NCI-H226 (cell line): Measurements from ENCODE around the gene EXOC6.

Experiments used
- DNase-seq: peaks from one replicate; pipeline ENCODE4 v3.0.0-alpha.2; 2015

Gene EXOC6

DNA sequence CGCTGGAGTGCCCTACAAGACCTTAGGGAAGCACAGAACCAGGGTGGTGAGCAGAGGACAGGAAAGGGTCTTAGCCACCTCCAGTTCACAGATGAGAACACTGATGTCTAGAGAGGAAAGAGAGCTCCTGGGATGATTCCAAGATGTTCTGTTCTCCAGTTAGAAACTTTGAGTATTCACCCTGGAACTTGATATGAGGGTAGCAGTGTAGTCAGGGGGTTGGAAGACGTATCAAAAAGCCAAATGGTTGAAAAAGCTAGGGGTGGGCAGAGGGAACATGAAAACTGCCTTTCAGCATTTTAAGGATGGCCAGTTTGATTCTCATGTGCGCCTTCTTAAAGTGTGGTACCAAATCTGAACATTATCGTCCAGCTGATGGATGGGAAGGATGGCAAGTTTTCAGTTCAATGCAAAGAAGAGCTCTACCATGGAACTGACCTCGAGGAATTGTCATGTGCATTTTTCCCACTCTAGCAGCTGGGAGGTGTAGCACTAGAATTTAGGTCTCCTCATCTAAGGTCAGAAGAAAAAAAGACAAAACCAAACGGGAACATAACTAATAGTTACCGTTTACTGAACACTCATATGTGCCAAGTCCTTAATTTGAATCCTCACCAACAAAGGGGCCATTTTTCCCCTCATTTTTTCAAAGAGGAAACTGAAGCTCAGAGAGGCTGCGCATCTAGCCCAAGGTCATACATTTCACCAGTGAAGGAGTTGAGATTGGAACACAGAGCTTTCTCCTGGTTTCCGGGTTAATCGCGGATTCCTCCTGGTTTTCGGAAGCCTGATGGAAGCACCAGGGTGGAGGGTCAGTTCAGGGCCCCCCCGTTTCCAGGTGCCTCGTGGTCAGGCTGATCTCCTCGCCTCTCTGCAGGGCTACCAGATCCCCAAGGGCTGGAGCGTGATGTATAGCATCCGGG, 219.4 kb downstream of the EXOC6 start:
- no peak for DNase-seq

DNA sequence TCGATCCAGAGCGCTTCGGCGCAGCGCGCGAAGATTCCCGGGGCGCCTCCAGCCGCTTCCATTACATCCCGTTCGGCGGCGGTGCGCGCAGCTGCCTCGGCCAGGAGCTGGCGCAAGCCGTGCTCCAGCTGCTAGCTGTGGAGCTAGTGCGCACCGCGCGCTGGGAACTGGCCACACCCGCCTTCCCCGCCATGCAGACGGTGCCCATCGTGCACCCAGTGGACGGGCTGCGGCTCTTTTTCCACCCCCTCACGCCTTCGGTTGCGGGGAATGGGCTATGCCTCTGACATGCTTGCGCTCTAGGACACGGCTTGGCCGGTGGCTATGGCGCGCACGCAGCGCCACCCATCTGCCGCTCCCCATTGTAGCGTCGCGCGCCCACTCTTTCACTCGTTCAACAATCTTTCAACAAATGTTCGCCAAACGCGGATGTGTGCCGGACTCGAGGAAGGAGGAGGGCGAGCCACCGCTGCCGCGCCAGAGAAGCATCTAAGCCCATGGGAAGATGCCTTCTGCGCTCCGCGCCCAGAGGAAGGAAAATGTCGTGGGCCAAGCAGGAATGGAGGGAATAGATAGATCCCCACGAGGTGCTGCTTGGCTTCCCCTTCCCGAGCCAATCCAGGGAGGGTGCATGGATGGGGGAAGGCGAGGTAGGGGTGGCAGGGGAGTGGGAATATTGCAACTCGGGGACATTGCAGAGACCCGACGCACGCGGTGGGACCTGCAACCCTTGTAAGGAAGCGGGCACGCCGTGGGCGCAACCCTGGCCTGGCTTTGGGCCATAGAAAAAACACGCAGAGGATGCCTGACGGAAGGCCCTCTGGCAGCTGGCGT, 220.3 kb downstream of the EXOC6 start:
- DNase-seq, result no peak

DNA sequence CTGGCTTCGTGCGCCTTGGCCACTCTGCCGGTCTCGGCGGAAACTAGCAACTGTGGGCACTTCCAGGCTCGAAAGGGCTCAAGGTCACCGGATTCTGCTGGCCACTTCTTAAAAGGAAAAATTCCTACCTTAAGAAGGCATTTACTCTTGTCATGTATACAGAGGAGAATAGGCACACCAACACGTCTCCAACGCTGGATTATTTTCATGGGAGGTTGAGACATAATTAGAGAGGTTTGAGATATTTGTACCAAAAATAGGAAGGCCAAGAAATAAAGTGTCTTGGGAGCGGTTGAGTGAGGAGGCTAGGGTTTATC, 220.9 kb downstream of the EXOC6 start:
- DNase-seq, result no peak

DNA sequence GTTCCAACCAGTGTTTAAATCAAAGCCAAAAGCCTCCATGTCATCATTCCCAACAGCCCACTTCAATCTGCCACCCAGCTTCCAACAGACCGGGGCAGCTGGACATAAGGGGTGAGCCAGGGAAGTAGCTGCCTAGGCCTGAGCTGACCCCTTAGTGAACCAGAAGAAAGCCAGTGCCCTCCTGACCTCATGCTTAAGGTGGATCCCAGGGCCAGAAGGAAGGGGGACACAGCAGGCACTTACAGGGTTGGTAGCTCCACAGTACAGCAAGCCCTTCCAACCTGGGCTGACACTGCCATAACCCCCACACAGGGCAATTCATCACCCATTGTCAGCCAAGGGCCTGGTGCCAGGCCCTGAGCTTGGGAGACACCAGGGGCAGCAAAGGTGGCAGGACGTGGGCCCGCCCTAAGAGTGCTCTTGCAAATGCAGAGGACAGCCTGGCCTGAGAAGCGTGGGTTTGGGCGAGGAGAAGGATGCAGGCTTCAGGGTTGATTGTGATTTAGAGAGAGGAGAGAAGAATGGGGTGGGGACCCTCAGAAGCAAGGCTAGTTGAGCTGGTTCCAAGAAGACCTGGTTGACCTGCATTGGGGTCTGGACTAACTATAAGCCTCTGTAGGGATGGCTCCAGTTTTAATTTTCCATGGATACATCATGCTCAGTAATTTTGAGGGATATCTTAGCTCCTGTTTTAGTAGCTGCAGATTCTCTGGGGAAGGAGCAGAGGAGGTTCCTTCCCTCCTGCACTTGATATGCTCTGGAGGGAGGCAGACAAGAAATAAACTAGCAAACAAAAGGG, 222.3 kb downstream of the EXOC6 start:
- no peak for DNase-seq

DNA sequence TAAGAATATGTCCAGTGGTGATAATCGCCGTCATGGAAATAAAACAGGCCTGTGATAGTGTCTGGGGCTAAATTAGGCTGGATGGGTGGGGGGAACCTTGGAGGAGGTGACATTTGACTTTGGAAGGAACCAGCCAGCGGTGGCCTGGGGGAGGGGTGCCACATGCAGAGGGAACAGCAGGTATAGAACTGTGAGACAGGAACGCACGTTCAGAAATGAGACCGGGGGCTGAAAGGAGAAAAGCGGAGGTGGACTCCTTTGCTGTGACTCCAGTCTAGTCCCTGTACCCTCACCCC, 222.8 kb downstream of the EXOC6 start:
- DNase-seq, result no peak

DNA sequence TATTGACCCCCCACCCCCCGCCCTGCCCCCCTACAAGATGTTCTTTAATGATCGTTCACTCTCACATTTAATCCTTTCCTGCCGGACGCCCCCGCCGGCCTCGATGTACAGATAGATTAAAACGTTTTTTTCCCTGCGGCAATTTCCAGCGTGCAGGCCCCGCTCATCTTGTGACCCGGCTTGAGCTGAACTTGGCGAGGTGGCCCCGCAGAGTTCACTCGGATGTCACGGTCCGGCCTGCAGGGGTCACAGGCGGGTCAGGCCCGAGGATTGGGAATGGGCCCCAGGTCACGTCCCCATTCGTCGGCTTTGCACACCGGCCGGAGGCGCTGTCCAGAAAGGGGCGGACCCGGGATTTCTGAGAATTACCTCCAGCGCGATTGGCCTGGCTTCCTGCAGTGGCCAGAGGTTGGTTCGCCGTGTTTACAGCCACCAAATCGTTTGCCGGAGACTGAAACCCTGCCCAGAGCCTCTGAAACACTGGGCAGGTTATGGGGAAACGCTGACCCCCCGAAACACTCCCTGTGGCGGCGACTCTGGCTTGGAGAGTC, 223.4 kb downstream of the EXOC6 start:
- DNase-seq, result peak; percentile 41

DNA sequence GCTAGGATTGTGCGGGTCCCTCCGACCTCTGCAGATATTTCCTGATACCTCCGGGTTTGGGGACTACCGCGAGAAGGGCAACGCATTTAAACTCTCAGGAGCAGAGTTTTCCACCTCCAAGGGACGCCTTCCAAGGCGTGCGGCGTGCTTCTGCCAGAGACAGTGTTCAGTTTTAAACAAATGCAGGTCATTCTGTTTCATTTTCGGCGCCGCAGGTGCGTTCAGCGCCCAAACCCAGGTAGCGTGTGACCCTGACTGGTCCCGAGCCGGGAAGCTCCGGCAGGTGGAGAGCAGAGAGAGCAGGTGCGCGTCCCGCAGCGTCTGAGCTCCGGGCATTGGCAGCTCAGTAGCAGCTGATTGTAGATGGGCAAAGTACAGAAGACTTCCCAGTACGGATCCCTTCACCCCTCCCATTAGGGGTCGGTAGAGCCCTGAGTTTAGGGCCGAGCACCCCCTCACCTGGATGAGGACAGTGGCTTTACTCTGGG, 223.9 kb downstream of the EXOC6 start:
- no peak for DNase-seq

DNA sequence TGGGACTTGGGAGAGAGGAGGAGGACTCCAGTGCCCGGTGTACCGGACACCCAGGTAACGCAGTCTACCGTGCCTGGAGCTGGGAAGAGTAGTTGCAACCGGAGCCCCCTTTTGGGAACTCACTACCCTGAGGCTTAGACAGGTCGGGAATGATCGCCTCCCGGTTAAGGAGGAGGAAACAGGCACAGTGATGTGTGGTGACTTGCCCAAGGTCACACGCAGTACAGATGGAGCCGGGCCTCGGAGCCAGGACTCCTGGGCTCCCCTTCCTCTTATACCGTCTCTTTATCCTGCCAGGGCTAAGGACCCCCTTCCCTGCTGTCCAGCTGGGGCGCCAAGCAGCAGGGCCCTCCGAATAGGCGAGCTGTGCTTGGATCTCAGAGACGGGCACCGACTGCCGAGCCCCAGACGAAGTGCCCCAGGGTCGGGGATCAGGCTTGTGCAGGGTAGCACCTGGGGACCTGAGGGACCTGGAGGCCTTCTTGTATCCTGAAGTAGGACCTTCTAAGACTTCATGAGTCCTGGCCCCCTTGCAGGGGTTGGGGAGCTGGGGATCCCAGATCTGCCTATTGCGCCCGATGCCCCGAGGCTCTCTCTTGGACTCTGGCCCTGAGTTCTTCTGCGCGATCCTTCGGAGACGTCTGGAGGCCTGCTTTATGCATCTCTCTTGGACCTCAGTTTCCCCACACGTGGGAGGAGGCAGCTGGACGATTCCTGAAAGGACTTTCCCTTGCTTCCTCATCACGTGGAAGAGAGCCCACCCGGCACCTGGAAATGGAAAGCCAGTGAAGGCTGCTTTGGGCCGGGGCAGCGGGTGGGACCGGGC, 224.6 kb downstream of the EXOC6 start:
- DNase-seq, result no peak

DNA sequence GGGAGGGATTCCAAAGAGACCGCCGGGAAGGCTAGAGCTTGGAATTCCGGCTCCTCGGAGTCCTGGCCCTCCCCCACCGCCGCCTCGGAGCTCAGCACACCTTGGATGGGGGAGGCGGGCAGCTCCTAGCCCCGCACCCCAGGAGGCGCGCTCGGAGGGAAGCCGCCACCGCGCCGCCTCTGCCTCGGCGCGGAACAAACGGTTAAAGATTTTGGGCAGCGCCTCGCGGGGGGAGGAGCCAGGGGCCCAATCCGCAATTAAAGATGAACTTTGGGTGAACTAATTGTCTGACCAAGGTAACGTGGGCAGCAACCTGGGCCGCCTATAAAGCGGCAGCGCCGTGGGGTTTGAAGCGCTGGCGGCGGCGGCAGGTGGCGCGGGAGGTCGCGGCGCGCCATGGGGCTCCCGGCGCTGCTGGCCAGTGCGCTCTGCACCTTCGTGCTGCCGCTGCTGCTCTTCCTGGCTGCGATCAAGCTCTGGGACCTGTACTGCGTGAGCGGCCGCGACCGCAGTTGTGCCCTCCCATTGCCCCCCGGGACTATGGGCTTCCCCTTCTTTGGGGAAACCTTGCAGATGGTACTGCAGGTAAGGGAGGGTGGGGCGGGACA, 225.3 kb downstream of the EXOC6 start, which contains the start of gene CYP26A1:
TSS of gene CYP26A1 (plus strand) at position 355 of the 608 bp plus-strand sequence. CDS start at position 397, 42 bp downstream.
- no peak for DNase-seq

DNA sequence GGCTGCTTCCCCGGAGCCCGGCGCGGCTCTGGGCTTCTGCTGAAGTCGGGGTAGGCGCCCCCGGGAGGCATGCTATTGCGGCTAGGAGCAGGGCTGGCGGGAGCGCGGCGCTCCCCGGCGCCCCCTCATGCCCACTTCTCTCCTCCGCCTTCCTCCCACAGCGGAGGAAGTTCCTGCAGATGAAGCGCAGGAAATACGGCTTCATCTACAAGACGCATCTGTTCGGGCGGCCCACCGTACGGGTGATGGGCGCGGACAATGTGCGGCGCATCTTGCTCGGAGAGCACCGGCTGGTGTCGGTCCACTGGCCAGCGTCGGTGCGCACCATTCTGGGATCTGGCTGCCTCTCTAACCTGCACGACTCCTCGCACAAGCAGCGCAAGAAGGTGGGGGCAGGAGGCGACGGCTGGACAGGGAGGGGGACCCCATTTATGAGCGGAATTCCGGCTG, 225.9 kb downstream of the EXOC6 start:
- no peak for DNase-seq

DNA sequence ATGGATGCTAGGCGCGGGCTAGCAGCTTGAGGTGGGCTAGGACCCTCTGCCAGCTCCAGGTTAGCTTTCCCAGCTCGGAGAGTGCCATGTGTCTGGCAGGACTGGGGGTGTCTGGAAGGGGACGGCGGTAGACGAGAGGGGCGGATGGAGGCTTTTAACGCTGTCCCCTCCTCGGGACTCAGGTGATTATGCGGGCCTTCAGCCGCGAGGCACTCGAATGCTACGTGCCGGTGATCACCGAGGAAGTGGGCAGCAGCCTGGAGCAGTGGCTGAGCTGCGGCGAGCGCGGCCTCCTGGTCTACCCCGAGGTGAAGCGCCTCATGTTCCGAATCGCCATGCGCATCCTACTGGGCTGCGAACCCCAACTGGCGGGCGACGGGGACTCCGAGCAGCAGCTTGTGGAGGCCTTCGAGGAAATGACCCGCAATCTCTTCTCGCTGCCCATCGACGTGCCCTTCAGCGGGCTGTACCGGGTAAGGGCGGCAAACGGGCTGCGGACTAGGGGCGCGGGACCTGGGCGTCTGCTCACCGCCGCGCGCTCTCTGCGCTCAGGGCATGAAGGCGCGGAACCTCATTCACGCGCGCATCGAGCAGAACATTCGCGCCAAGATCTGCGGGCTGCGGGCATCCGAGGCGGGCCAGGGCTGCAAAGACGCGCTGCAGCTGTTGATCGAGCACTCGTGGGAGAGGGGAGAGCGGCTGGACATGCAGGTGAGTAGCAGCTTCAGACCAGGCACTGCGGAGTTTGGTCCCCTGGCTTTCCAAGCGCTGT, 226.5 kb downstream of the EXOC6 start:
- DNase-seq, result no peak

DNA sequence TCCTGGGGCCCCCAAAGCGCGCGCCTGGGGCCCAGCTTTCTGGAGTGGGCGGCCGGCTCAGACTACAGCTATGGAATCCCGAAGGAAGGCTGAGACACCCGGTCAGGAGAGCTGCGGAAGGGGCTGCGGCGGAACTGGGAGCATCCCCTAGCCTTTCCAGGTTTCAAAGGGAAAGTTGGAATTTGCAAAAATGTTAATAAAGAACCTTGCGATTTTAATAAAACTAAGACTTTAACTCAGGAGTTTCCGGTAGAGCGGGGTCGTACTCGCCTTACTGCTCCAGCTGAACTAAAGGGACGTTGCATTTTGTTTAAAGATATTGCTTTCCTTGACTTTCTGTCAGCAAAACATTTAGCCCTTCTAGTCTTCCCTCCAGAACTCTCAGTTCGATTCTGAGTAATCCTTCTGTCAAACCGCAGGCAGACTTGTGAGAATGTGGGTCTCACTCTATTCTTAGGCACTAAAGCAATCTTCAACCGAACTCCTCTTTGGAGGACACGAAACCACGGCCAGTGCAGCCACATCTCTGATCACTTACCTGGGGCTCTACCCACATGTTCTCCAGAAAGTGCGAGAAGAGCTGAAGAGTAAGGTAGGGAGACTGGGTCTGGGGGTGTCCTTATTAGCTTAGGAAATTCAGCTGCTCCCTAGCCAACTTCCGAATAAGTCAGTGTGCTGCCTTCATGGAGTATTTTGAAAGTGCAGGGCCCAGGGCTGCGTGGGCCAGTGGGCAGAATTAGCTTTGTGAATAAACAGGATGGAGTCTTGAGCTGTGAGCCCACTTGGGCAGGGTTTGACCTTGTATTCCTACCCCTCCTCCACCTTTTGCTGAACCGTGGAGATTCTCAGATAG, 227.3 kb downstream of the EXOC6 start:
- no peak for DNase-seq

DNA sequence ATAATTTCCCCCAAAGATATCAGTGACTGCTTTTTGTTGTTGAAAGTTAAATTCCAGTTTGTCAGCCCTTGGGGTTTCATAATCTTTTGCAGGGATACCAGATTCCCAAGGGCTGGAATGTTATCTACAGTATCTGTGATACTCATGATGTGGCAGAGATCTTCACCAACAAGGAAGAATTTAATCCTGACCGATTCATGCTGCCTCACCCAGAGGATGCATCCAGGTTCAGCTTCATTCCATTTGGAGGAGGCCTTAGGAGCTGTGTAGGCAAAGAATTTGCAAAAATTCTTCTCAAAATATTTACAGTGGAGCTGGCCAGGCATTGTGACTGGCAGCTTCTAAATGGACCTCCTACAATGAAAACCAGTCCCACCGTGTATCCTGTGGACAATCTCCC, 228.6 kb downstream of the EXOC6 start:
- DNase-seq, result peak; percentile 66

DNA sequence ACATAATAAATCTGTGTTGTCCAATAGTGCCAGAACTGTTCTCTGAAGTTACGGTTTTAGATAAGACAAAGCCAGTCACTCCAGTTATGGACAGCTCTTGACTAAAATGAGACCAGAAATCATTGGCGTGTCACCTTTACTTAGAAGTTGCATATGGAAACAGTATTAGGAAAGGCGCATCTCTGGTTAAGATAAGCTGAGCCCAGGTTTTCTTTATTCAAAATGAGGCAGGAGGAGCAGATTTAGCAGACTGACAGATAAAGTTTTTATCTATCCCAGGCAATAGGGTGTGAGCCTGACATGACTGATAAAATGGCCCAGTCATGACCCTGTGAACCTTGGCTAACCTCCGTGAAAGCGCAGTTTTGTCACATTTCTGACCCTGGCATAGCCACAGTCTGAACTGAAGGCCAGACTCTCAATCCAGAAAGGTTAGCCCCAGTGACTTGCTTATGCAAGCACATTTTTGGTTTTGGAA, 229.6 kb downstream of the EXOC6 start:
- DNase-seq, result no peak

DNA sequence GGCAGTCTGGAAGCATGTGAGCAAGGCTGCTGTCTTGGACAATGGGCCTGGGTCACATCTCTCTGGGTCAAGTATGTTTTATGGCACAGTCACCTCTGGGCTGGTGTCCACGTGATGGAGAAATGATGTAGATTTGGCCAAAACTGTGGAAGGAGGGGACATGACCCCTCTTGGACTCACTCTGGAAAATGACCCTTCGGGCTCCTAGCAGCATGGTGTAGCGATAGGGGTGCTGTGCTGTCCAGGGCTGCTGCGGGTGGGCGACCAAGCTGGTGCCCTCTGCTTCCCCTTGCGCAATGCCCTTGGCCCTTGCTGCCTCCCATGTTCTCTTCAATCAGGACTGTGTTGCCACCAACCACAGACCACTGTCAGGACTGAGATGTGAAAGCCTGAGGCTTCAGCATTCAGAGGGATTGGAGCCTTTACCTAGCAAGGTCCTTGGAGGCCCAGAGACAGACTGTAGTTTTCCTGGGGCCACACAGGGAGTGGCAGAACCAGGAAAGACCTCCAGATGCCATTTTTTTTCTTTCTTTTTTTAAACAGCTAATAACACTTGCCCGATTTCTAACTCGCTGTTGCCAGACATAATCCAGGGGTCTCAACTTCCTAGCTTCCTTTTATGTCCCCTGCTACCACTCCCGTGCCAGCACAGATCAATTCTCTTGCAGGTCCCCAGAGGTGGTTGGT, 231.5 kb downstream of the EXOC6 start:
- DNase-seq, result no peak

DNA sequence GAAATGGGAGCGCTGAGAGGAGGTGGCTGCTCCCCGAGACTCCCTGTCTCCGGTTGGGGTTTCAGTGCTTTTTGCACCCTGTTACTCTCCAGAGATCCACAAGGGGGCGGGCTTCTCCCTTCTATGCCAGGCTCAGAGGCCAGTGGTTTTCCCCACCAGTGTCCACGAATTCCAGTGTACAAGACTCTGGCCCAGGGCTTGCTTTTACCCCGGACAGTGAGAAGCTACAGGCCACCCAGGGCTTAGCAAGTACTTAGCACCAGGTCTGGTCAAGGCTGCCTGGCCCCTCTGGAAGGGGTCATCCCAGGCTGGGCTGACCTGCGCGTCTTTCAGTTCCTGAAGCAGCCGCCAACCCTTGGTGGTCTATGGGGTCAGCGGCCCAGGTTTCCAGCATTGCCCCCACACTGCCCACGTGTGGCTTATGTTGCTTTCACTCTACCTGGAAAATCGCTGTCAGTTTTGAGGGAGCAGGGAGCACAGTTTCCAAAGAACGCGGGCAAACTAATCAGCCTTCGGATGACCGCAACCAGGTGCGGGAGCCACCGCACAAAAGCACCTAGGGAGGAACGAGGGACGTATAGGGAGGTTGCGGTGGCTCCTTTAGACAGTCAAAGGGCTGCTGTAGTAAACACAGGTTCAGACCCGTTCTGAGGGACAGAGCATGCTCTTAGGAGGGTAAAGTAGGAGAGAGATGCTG, 232.2 kb downstream of the EXOC6 start:
- DNase-seq, result peak; percentile 22

DNA sequence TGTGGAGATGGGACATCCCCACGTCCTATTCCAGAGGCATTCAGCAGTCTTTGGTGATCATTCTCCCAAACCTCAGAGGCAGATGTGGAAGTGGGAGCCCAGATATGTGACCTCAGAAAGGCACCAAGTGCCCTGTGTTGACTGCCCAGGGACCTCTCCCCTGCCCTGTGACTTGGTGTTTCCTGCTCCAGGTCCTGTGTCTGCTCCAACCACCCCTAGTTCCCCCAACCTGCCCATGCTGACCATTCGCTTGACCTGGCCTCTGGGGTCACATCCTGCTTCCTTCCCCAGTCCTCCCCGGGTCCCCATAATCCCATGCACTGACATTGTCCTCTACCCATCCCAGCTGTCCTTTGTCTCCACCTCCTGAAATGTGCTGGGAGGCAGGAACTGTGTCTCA, 233.0 kb downstream of the EXOC6 start:
- no peak for DNase-seq

DNA sequence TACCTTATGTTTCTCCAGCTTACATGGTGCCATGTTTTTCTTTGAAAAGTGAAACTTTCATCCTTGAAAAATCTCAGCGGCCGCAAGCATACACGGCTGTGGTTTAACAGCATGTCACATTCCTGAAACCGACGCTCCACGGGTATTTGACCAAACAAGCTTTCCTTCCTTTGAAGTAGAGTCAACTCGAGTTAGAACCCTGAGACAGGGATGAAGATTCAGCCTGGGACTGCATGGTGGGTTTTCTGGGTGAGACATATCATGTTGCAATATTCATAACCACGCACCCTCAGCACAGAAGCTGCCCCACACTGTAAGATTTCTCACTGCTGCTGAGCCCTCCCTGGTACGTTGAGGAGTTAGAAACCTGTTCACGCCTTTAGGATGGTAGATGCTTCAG, 233.5 kb downstream of the EXOC6 start:
- DNase-seq, result no peak
